HG03103 (cell line): ENCODE data around the gene ZMAT5.

ENCODE experiments used
- ATAC-seq: cut with Tn5 transposase; IDR thresholded peaks from one replicate; pipeline ENCODE4 v1.9.1; 2021; ENCODE audit warnings: low read depth; ENCODE audit not compliant: unreplicated experiment

The ZMAT5 gene

DNA sequence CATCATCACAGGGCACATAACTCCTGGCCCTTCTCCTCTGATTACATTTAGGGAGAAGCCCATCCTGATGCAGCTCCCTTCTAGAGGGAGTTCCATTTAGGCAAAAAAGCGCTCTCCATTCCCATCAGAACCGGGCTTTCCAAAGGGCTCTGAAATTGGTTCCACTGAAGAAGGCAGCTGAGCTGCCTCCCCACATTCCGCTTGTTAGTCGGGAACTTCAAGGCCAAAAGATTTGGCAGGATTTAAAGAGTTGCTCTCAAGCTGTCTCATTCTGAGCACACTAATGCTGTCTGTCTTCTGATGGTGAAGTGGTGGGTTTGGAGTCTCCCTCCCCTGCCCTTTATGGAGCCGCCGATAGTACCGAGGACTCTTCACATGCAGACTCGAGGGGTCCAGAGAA, 73.6 kb downstream of the ZMAT5 start:
- ATAC-seq: no peak

DNA sequence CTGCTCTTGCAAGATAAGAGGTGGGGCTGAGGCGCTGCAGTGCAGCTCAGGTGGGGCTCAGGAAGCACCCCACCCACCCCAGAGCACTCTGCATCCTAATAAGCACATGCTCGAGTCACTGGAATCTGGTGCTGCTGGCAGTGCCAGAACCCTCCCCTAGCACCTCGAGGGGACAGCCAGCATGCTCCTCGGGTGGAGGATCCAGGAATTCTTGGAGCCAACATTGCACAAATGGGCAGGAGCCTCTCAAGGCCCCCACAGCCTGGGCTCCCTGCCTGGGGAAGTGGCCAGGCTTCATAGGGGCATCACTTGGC, 74.5 kb downstream of the ZMAT5 start:
- ATAC-seq: no peak

DNA sequence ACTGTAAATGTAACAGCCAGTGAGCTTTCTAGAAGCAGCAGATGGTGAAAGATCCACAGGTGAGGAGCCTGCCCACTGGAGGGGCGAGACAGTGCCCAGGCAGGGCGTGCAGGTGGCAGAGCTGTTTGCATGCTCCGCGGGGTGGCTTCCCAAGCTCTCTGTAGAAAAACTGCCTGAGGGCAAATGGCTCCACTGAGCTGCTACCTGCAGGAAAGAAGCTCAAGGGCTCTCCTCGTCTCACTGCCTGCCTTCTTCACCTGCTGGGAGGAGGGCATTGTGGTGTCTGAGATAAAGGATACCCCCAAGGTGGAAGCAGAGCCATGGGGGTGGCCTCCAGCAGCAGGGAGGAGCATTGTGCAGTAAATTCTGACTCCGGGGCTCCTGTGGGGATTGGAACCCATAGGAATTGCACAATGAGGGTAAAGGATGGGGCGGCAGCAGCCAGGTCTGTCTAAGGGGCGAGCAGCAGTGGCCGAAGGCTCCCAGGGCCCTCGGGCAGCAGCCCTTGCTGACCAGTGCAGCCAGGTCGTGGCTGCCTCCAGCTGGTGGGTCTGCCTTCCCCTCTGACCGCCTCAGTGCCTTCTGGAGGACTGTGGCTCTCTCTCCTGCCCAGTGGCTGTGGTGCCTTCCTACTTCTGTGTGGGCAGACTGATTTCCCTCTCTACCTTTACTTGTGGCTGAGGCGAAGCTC, 75.0 kb downstream of the ZMAT5 start:
- no peak for ATAC-seq

DNA sequence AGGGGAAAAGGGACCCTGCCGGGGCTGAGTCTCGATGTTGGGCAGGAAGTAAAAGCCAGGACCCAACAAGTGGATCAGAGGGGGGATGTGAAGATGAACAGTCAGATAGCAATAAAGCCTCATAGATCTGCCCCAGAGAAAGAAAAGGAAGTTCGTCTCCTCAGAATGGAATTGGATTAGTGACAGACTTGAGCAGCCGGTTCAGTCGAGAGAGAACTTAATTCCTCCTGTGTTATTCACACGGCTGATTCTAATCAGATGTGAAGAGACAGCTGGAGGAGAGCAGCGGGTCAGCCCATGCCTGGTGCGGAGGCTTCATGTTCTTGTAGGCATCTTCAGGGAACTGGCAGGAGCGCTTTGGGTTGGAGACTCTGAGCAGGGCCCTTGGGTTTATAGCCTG, 76.3 kb downstream of the ZMAT5 start:
- ATAC-seq: no peak

DNA sequence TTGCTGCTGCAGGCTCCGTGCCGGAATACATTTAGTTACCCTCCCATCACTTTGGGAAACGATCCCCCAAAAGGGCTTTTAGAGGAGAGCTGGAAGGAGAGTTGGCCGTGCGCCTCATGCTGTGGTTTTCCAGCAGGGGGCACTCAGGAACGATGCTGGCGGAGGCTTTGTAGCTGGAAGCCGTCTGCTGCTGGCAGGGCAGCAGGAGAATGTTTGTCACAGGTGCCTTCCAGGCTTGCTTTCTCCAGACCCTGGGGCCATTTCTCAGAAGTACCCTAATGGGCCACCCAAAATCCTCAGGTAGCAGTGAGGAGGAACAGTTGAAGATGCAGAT, 77.0 kb downstream of the ZMAT5 start:
- ATAC-seq: no peak

DNA sequence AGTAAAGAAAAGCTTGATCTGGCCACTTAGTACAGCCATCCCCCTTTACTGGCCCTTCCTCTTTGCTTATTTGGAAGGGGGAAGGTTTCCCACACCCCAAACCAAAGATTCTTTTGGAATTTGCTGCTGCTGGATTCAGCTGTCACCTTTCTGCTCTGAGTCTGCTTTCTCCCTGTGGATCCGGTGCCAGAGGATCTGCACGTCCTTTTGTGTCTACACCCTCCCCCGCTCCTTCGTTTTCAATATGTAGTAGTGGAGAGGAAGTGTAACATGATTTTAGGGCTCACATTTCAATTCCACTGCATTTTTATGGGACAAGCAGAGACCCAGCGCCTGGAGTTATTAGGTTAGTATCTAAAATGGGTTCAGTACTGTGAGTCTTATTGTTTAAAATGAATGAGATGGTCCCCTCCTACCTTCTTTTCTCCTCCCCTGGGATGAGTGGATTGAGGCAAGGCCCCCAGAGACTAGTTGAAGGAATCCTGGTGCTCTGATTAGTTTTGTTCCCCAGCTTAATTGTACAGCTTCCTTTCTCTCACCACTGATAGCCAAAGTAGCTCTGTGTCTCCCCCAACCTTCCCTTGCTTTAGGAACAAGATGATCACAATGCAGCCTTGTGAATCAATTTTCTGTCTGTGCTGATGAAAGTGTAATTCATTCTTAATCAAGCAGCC, 77.5 kb downstream of the ZMAT5 start:
- ATAC-seq: no peak

DNA sequence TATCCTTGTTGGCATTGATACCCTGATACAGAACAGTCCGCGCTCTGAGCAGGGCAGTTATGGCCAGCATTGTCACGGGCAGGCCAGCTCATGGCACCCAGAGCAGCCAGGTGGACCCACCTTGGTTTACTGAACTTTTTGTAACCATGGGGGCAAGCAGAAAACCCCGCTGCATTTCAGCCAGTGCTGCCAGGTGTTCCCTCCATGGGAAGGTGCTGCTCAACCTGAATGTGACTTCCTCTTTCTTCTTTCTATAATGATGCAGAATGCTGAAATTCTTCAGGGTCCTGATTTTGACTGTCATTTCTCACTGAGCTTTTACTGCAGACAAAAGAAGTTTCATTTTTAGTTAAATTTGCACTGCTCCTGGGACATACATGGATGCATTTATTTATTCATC, 82.6 kb downstream of the ZMAT5 start:
- ATAC-seq: no peak

DNA sequence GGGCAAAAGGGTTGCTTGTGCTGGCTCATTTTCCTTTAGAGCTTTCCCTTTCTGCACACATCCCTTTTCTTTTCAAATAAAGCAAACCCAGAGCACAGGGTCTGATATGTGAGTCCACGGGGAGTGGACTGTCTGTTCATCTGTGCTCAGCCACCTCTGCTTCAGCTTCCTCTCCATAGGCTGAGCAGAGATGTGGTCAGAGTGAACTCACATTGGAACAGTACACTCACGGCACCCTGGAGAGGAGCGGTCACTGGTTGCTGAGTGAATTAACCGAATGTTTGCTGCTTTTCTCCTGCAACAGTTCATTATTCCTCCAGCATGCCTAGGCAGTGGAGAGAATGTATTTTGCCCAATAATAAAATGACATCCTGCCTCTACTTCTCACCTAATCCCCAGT, 83.3 kb downstream of the ZMAT5 start:
- no peak for ATAC-seq
